Stomach (tissue), 9 donors: ENCODE data around the gene ELAPOR2. TPM values are rescaled to one million over a fixed set of nuclear protein-coding genes. Genes with fewer than 3 reads are reported as not detected.
"Not testable (repeated sequence)": the region's sequence is repeated elsewhere in the genome, so short reads cannot be mapped to it uniquely, and the experiment has no call there.

ENCODE experiments used
- DNase-seq, 2 donors: peaks; one replicate each; pipeline versions ENCODE4 v3.0.0 to v3.0.0-alpha.2; 2013 to 2019
- H3K27ac ChIP-seq, 5 donors: fragments of 200-600 bp in 4 of 5; sonication (generic) in 4 of 5; one replicate each; pipeline ENCODE4 v1.5.1; 2013 to 2019; ENCODE audit warnings: mild to moderate bottlenecking in 1 of 5, moderate library complexity in 1 of 5
- H3K27me3 ChIP-seq, 3 donors: fragments of 200-600 bp; sonication (generic); one replicate each; pipeline ENCODE4 v1.5.1; 2017 to 2019; ENCODE audit warnings: mixed run types in 1 of 3
- H3K36me3 ChIP-seq, 4 donors: fragments of 200-600 bp; sonication (generic); 1 replicate in 3 of 4; 2 replicates in 1 of 4; pipeline ENCODE4 v1.5.1; 2016 to 2019
- H3K4me1 ChIP-seq, 4 donors: fragments of 200-600 bp; sonication (generic); one replicate each; pipeline ENCODE4 v1.5.1; 2016 to 2019
- H3K4me3 ChIP-seq, 4 donors: fragments of 200-600 bp; sonication (generic) in 3 of 4; one replicate each; pipeline ENCODE4 v1.5.1; 2016 to 2019; ENCODE audit warnings: mild to moderate bottlenecking in 1 of 4
- H3K9me3 ChIP-seq, 4 donors: fragments of 200-600 bp; sonication (generic); one replicate each; pipeline ENCODE4 v1.5.1; 2016 to 2019
- EP300 ChIP-seq: sonication (generic); formaldehyde crosslinking; IDR thresholded peaks from one replicate; pipeline ENCODE4 v1.6.1; 2017; ENCODE audit warnings: antibody characterized with exemption
- POLR2A ChIP-seq, 4 donors: fragments of 450-650 bp; IDR thresholded peaks; one replicate each; pipeline ENCODE4 v1.6.1; 2016; ENCODE audit warnings: antibody characterized with exemption in 4 of 4, control low read depth in 2 of 4, mild to moderate bottlenecking in 1 of 4, moderate library complexity in 1 of 4
- POLR2AphosphoS5 ChIP-seq, 3 donors: sonication (generic); formaldehyde crosslinking; IDR thresholded peaks; one replicate each; pipeline ENCODE4 v1.6.1; 2016; ENCODE audit warnings: antibody characterized with exemption in 3 of 3
- WGBS, 5 donors: extraction: QIAGEN DNeasy Blood & Tissue Kit in 3 of 5; methylation state at CpG; one replicate each; pipeline versions ENCODE4 v1.1.5 to v1.1.7; 2013 to 2018; 5-methylcytosine and 5-hydroxymethylcytosine counted together
- intact Hi-C: fragments of 100-400 bp; cut with DNase I; formaldehyde crosslinking; loops from one replicate; pipeline ENCODE4 v1.15.1; 2023; ENCODE audit warnings: low total_unique reads
- polyA plus RNA-seq, 3 donors: library from polyadenylated mRNA; stranded (reverse); fragments of 200-250 nt; gene quantifications; one replicate each; pipeline ENCODE4 v1.2.3, GENCODE V29; 2013
- total RNA-seq, 5 donors: library from RNA; depleted of rRNA; stranded (reverse); fragments of >200 nt; gene quantifications; one replicate each; pipeline versions ENCODE4 v1.1.0 to v1.2.3, GENCODE V29; 2014 to 2016
- TF ChIP-seq, protein P1 (sequence below), 7 experiments: fragments of 450-650 bp in 4 of 7; fragments of 200-600 bp in 3 of 7; sonication (generic) in 3 of 7; IDR thresholded peaks; one replicate each; pipeline ENCODE4 v1.5.1; 2016 to 2019; ENCODE audit warnings: antibody characterized with exemption in 7 of 7, control low read depth in 2 of 7, mild to moderate bottlenecking in 1 of 7
- donor health status: healthy with polysubstance abuse.
- donor health status: Bipolar disorder and iron deficiency.
- donor health status: healthy.

The ELAPOR2 gene
- total and polyA plus RNA-seq, 8 donors = 1.4 to 18.0 (median 3.3) TPM

- 48 to 64% (median 63%) methylated on average over 1 of the region's 1 CpG for WGBS, 5 donors
- H3K4me1 ChIP-seq = no peaks in the 10 kb centered on the region
- H3K4me3 ChIP-seq = no peak overlapping the region
- no peaks in the 10 kb centered on the region for H3K27me3 ChIP-seq
- no peaks in the 10 kb centered on the region for H3K9me3 ChIP-seq
- no peaks in the 10 kb centered on the region for H3K36me3 ChIP-seq
- H3K27ac ChIP-seq = no peak overlapping the region
- intact Hi-C loops = no loop called here
- TF ChIP-seq POLR2A (IDR thresholded peaks at IDR 0.05) (no peak), EP300 (no peak), POLR2AphosphoS5 (IDR thresholded peaks at IDR 0.05) (no peak)
- TF ChIP-seq, protein P1, sequence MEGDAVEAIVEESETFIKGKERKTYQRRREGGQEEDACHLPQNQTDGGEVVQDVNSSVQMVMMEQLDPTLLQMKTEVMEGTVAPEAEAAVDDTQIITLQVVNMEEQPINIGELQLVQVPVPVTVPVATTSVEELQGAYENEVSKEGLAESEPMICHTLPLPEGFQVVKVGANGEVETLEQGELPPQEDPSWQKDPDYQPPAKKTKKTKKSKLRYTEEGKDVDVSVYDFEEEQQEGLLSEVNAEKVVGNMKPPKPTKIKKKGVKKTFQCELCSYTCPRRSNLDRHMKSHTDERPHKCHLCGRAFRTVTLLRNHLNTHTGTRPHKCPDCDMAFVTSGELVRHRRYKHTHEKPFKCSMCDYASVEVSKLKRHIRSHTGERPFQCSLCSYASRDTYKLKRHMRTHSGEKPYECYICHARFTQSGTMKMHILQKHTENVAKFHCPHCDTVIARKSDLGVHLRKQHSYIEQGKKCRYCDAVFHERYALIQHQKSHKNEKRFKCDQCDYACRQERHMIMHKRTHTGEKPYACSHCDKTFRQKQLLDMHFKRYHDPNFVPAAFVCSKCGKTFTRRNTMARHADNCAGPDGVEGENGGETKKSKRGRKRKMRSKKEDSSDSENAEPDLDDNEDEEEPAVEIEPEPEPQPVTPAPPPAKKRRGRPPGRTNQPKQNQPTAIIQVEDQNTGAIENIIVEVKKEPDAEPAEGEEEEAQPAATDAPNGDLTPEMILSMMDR (IDR thresholded peaks at IDR 0.05) = no peak
- DNase-seq = no peak
Observed at GRCh38 chr7:87105401-87105800, 45.9 kb upstream of the ELAPOR2 start.

DNA sequence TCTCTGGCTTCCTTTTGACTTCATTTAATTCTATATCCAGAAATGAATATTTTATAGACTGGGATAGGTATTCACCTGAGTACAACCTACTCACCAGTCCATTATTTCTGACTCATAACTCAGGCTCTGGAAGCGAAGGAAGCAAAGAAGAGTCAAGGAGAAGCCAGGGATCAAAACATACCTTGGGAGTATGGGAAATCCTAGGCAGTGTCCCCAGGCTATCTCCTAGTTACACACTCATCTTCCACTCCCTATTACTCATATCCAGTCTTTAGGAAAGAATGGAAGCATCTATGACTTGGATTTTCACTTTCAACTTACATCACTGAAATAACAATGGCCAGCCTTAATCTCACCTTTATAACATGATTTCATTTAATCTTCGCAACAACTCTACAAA is 40.9 kb upstream of the ELAPOR2 start:
- Histone ChIP-seq H3K36me3 (no peaks in the 10 kb centered on the region), H3K4me1 (no peaks in the 10 kb centered on the region), H3K4me3 (no peak overlapping the region), H3K27ac (no peak overlapping the region), H3K27me3 (no peaks in the 10 kb centered on the region), H3K9me3 (no peaks in the 10 kb centered on the region)
- no peak for DNase-seq
- 84 to 93% (median 91%) methylated on average over 2 of the region's 2 CpGs for WGBS, 5 donors
- intact Hi-C loops = no loop called here
- TF ChIP-seq EP300 (no peak), POLR2A (IDR thresholded peaks at IDR 0.05) (no peak), POLR2AphosphoS5 (IDR thresholded peaks at IDR 0.05) (no peak)
- TF ChIP-seq, protein P1 (IDR thresholded peaks at IDR 0.05) = no peak

- not testable (repeated sequence) for H3K36me3 ChIP-seq, H3K9me3 ChIP-seq
- 92 to 100% methylated on average over 1 to 2 of the region's 2 CpGs; no CpG with 5 or more reads in 3 of the 5 donors for WGBS, 5 donors
Observed at GRCh38 chr7:87097375-87097774, 37.9 kb upstream of the ELAPOR2 start.

DNA sequence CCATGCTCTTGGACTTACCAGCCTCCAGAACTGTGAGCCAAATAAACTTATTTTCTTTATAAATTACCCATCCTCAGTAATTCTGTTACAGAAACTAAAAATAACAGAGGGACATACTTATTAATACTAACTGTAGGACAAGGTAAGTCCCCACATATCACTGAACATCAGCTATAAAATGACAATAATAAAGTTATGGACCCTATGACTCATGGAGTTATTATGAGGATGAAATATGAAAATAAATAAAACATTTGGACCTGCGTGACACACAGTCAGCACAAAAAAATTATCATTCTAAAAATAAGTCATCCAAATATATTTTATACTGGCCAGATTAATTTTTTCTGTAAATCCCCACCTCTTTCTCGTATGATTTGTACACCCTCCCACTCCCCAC is 34.9 kb upstream of the ELAPOR2 start:
- Histone ChIP-seq H3K27ac (no peak overlapping the region), H3K9me3 (no peaks in the 10 kb centered on the region), H3K27me3 (no peaks in the 10 kb centered on the region), H3K4me3 (no peak overlapping the region), H3K4me1 (no peaks in the 10 kb centered on the region), H3K36me3 (no peaks in the 10 kb centered on the region)
- TF ChIP-seq POLR2A (IDR thresholded peaks at IDR 0.05) = no peak
- no peak for TF ChIP-seq POLR2AphosphoS5 (IDR thresholded peaks at IDR 0.05)
- TF ChIP-seq, protein P1 (IDR thresholded peaks at IDR 0.05) = no peak
- no peak for TF ChIP-seq EP300
- DNase-seq = no peak
- intact Hi-C loops = no loop called here
- WGBS, 5 donors = 74 to 93% (median 80%) methylated on average over 2 of the region's 2 CpGs

More at GRCh38 chr7:87097375-87097774, 37.9 kb upstream of the ELAPOR2 start:
- DNase-seq, intact Hi-C loops, H3K4me3 ChIP-seq, H3K4me1 ChIP-seq, H3K27ac ChIP-seq, H3K27me3 ChIP-seq: not testable (repeated sequence)

- Histone ChIP-seq H3K27ac (no peak overlapping the region), H3K9me3 (peaks cover 0 to under 1% (median 0%) of the 10 kb centered on the region in 4 donors), H3K27me3 (no peaks in the 10 kb centered on the region), H3K36me3 (no peaks in the 10 kb centered on the region), H3K4me3 (no peak overlapping the region), H3K4me1 (no peaks in the 10 kb centered on the region)
- WGBS, 5 donors = 49 to 69% (median 53%) methylated on average over 2 of the region's 2 CpGs
- intact Hi-C loops = no loop called here
- TF ChIP-seq POLR2A (IDR thresholded peaks at IDR 0.05) = no peak
- TF ChIP-seq, protein P1 (IDR thresholded peaks at IDR 0.05) = no peak
- TF ChIP-seq EP300 = no peak
- no peak for TF ChIP-seq POLR2AphosphoS5 (IDR thresholded peaks at IDR 0.05)
- no peak for DNase-seq
Observed at GRCh38 chr7:87092568-87093091, 33.2 kb upstream of the ELAPOR2 start.
